KMS-11 (cell line): ENCODE measurements around the gene HSF2BP.

ENCODE experiments used
- H2AFZ ChIP-seq: fragments of 200-600 bp; sonication (generic); 2 replicates; pipeline ENCODE4 v1.6.1; 2016; ENCODE audit warnings: antibody characterized with exemption, mixed run types, low read depth
- H3K27ac ChIP-seq: fragments of 200-600 bp; sonication (generic); 2 replicates; pipeline ENCODE4 v1.6.1; 2016; ENCODE audit warnings: mild to moderate bottlenecking, mixed run types
- H3K27me3 ChIP-seq: fragments of 200-600 bp; sonication (generic); 2 replicates; pipeline ENCODE4 v1.6.1; 2017; ENCODE audit warnings: mild to moderate bottlenecking, low read depth, mixed run types, moderate library complexity; ENCODE audit not compliant: insufficient read depth
- H3K36me3 ChIP-seq: fragments of 200-600 bp; sonication (generic); 2 replicates; pipeline ENCODE4 v1.6.1; 2017; ENCODE audit warnings: mild to moderate bottlenecking, mixed run types; ENCODE audit not compliant: insufficient read depth
- H3K4me1 ChIP-seq: fragments of 200-600 bp; sonication (generic); 2 replicates; pipeline ENCODE4 v1.6.1; 2016; ENCODE audit warnings: mild to moderate bottlenecking, low read depth, mixed run types; ENCODE audit not compliant: poor library complexity, severe bottlenecking
- H3K4me2 ChIP-seq: fragments of 200-600 bp; sonication (generic); 2 replicates; pipeline ENCODE4 v1.7.0; 2016; ENCODE audit warnings: mild to moderate bottlenecking, mixed run types
- H3K4me3 ChIP-seq: fragments of 200-600 bp; sonication (generic); IDR thresholded peaks from 2 replicates; pipeline ENCODE4 v1.6.1; 2017; ENCODE audit warnings: low read depth, low read length, mixed read lengths; ENCODE audit not compliant: insufficient read depth
- H3K79me2 ChIP-seq: fragments of 200-600 bp; sonication (generic); 2 replicates; pipeline ENCODE4 v1.6.1; 2016; ENCODE audit warnings: low read depth, mixed run types; ENCODE audit not compliant: insufficient read depth
- H3K9ac ChIP-seq: fragments of 200-600 bp; sonication (generic); 2 replicates; pipeline ENCODE4 v1.6.1; 2016; ENCODE audit warnings: mild to moderate bottlenecking, mixed run types
- H4K20me1 ChIP-seq: fragments of 200-600 bp; sonication (generic); 2 replicates; pipeline ENCODE4 v1.6.1; 2016; ENCODE audit warnings: mild to moderate bottlenecking, mixed run types; ENCODE audit not compliant: insufficient read depth
- CTCF ChIP-seq: fragments of 200-600 bp; sonication (generic); conservative IDR thresholded peaks from 2 replicates; pipeline ENCODE4 v1.6.1; 2017; ENCODE audit warnings: low read depth, mild to moderate bottlenecking, antibody characterized with exemption, low read length, moderate library complexity, mixed read lengths

HSF2BP gene

GRCh38 chr21:43640400-43640799 lies 18.9 kb downstream of the HSF2BP start:
- Histone ChIP-seq H3K4me1 (peaks cover 6% of the 10 kb centered on the region), H3K79me2 (no peaks in the 10 kb centered on the region), H3K36me3 (no peaks in the 10 kb centered on the region), H2AFZ (no peak overlapping the region), H3K4me3 (no peak overlapping the region), H3K27me3 (no peaks in the 10 kb centered on the region), H4K20me1 (no peaks in the 10 kb centered on the region), H3K4me2 (no peak overlapping the region), H3K27ac (no peak overlapping the region), H3K9ac (no peak overlapping the region)
- TF ChIP-seq CTCF: no peak

- Histone ChIP-seq H3K9ac (no peak overlapping the region), H3K27ac (no peak overlapping the region), H4K20me1 (no peaks in the 10 kb centered on the region), H3K4me1 (no peaks in the 10 kb centered on the region), H3K4me2 (no peak overlapping the region), H3K4me3 (no peak overlapping the region), H3K36me3 (no peaks in the 10 kb centered on the region), H2AFZ (no peak overlapping the region), H3K79me2 (no peaks in the 10 kb centered on the region), H3K27me3 (no peaks in the 10 kb centered on the region)
- no peak for TF ChIP-seq CTCF
Observed at GRCh38 chr21:43639470-43640353, 19.6 kb downstream of the HSF2BP start.

GRCh38 chr21:43637530-43638158 lies 21.6 kb downstream of the HSF2BP start:
- no peak overlapping the region for H3K9ac ChIP-seq
- no peak overlapping the region for H3K4me3 ChIP-seq
- H3K4me2 ChIP-seq: no peak overlapping the region
- H2AFZ ChIP-seq: no peak overlapping the region
- no peaks in the 10 kb centered on the region for H3K79me2 ChIP-seq
- H3K4me1 ChIP-seq: no peaks in the 10 kb centered on the region
- H4K20me1 ChIP-seq: no peaks in the 10 kb centered on the region
- no peak overlapping the region for H3K27ac ChIP-seq
- TF ChIP-seq CTCF: no peak
- H3K36me3 ChIP-seq: no peaks in the 10 kb centered on the region
- H3K27me3 ChIP-seq: no peaks in the 10 kb centered on the region

- H3K4me2 ChIP-seq: no peak overlapping the region
- no peaks in the 10 kb centered on the region for H3K27me3 ChIP-seq
Observed at GRCh38 chr21:43635436-43635835, 23.9 kb downstream of the HSF2BP start.

More at GRCh38 chr21:43635436-43635835, 23.9 kb downstream of the HSF2BP start:
- Histone ChIP-seq H2AFZ (no peak overlapping the region), H4K20me1 (no peaks in the 10 kb centered on the region), H3K36me3 (no peaks in the 10 kb centered on the region), H3K4me1 (no peaks in the 10 kb centered on the region), H3K4me3 (no peak overlapping the region), H3K9ac (no peak overlapping the region), H3K27ac (no peak overlapping the region), H3K79me2 (no peaks in the 10 kb centered on the region)
- TF ChIP-seq CTCF: no peak
